GM21619 (cell line): Measurements from ENCODE around the gene LHX5.

Source experiments
- ATAC-seq: cut with Tn5 transposase; IDR thresholded peaks from one replicate; pipeline ENCODE4 v1.9.1; 2021; ENCODE audit not compliant: unreplicated experiment

The LHX5 gene

DNA sequence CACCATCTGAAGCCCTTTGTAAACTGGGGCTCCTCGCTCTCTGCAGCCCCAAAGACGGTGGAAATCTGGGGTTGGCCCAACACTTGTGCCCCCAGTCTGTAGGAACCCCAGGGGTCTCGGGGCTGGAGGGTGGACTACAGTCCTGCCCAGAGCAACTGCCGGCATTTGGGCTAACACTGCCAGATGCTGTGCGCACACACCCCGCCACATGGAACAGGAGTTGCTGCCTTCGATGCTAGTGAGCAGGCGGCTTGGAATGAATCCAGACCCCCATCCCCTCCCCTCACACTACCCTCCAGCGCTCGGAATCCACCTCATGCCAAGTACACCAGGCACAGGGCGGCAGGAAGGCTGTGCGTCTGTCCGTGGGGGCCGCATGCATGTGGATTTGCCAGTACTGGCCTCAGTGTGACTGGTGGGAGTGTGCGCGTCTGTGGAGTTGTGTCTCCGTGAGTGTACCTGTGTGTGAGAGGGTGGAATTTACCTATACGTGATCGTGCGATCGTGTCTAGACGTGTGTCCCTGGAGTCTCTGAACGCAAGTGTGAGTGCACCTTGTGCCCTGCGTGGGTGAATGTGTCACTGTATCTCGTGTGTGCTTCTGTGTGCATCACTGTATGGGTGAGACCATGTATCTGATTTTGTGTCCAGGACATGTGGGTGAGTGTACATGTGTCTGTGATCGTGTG is 5.1 kb downstream of the LHX5 start:
- no peak for ATAC-seq

DNA sequence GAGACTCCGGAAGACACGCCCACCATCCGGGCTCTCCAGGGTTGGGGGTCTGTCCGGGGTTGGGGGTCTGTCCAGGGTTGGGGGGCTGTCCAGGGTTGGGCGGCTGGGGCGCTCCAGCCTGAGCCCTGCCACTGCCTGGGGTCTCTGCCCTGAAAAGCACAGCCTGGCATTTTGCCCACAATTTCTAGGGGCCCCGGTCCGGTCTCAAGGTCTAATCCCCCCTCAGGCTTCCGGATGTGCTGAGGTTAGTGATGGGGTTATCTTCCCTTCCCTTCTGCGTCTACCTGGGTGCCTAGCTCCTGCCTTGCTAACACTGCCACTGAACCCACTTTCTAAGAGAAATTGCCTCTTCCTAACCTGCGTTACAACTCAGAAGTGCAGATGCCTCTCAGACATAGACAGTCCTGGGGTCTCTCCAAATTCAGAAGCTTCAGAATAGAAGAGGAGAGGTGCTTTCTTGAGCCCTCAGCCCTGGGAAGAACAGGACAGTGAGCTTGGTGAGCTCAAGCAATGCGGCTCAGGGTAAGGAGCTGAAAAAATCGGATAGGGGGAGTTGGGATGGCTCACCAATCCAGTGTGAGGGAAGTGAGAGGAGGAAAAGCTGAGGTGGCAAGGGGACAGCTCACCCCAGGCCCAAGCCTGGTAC is 5.7 kb downstream of the LHX5 start:
- no peak for ATAC-seq

DNA sequence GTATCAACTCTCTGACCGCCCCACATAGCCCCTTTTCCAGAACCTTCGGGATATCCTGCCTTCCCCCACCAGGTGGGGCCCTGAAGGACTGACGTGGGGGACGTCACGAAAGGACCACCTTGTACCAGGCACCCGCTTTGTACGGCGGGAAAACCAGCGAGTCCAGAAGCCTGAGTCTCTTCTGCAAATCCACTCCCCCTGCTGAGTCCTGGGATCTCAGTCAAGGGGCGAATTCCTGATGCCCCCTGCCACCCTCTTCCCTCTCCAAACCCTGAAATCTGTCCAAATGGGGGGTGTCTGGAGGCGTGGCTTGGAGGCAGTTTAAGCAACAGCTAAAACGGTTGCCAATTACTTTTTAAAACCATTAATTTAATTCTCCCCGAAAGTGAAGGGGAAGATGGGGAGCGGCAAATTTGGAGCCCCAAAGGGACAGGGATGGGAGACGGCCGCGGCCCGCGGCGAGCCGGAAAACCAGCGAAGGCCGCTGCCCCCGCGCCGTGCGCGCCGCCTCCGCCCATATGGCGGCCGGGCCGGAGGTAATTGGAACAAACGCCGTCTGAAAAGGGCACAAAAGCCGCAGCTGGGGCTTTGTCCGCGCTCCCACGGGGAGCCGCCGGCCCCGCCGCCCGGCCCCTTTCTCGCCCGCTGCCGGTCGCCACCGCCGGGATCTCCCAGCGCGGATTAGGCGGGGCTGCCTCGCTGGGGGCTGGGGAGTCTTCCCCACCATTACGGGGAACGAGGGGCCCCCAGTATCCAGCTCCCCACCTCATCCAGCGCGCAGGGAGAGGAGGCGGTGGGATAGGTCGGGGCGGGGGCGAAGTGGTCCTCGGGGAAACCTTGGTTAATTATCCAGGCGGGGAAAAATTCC is 6.6 kb downstream of the LHX5 start:
- no peak for ATAC-seq

DNA sequence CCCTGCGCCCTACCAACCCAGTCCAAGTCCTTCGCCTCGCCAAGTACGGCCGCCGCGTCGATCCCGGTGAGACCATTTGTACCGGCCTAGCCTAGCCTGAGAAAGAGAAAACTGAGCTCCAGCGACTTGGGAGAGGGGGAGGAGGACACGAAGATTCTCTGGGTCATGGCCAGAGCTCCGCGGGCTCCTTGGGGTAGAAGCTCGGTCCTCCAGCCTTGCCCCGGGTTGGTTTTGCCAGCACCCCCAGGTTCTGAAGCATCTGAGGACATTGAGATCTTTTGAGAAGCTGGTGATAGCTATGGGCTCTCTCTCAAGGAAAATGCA is 7.3 kb downstream of the LHX5 start:
- no peak for ATAC-seq

DNA sequence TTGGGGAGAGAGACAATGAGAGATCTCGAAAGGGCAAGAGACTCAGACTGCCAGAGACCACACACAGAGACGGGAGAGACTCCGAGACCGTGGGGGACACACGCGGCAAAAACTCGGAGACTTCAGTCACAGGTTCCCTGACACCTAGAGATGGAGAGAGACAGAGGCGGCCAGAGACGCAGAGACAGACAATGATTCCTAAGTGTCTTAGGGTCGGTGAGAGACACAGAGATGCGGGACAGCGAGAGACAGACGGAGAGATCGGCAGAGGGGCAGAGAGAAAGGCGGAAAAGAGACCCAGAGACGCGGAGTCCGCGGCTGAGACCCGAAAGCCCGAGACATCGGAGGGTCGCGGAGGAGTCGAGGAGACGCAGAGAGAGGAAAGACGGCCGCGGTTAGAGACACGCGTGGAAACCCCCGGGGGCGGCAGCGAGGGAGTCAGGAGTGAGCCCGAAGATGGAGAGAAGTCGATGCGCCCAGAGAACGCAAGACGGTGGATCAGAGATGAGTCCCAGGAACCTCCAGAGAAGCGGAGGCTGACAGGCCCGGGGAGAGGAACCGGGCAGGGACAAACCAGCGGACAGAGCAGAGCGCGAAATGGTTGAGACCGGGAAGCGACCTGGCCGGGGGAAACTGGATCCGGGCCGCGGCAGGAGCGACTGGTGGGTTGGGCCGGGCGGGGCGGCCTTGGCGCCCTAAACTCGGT is 7.8 kb downstream of the LHX5 start:
- no peak for ATAC-seq

DNA sequence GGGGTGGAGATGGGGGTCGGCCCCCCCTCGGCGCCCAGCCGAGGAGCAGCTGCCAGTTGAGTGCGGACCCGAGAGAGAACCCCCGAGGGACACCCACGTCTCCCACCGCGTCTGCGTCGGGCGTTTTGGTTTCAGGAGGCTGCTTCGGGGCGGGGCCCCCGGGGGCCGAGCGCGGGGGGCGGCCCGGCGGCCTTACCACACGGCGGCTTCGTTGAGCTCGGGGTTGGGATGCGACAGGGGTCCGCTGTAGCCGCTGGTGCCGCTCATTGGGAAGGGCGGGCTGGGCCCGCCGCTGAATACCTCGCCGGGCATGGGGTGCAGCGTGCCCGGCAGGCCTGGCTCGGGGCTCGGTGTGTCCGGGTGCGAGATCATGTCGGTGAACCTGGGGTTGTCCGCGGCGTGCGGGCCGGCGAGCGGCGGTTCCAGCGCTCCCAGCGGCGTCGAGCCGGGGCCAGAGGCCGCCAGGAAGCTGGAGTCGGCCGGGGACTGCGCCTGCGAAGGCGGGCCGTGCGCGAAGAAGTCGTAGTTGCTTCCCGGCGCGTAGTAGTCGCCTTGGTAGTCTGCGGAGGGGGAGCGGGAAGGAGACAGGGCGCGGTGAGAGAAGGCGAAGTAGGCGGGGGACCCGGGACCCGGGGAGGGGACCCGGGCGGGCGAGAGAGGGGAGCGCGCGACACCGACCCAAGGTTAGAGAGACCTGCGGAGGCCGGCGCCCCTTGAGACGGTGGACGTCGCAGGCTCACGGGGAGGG is 8.5 kb downstream of the LHX5 start:
- no peak for ATAC-seq

DNA sequence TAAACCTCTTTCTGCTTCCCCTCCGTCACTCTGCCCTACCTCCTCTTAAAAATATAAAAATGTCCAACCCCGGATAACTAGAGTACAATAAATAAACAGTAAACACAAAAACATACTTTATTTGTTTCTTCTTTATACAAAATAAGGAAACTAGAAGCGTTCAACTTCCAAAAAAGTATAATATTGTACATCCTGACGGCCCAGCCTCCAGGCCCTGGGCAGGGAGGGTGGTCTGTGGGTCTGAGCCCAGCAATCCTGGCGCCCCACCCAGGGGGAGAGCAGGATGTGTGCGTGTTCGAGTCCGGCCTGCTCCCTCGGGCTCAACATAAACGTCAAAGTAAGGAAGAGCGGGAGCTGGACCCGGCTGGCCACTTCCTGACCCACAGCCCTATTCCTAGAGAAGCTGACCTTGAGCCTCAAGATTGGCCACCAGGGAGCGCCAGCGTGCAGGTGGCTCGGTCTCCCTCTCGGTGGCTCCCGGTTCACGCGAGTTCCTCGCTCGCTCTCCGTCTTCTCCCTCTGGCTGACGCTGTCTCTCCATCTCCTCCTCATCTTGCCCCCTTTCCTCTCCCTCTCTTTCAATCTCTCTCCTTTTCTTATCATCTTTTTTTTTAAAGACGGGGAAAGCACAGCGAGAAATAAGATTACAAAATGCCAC is 9.4 kb downstream of the LHX5 start:
- no peak for ATAC-seq

DNA sequence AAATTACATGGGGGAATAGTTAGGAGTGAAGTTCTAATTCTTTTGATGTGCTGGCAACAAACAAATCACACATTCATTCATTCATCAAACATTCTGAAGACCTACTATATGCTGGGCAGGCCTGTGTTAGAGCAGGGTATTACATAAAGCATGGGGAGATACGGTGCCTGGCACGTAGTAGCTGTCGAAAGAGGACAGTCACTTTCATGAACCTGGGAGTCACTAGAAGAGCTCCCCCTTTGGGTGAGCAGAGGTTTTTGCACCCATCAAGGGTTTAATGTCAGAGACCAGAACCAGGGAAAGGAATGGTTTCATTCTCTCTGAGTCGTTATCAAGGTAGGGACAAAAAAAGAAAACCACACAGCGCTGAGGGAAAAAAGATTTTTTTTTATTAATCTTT is 10.0 kb downstream of the LHX5 start:
- ATAC-seq: no peak

DNA sequence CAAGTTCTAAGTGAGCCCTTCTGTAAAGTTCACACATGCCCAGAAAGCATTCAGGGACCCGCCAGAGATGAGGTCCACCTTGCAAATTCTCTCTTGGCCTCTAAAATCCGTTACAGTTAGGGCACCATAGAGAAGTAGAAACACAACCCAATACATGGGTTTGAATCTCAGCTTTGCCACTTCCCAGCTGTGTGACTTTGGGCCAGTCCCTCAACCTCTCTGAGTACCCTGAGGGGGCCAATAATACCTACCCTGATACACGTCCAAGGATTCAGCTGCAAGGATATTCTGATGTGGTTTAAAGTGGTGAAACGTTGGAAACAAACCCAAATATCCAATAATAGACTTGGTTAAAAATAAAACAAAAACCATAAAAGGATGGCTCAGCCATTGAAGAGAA is 11.7 kb downstream of the LHX5 start:
- ATAC-seq: no peak

DNA sequence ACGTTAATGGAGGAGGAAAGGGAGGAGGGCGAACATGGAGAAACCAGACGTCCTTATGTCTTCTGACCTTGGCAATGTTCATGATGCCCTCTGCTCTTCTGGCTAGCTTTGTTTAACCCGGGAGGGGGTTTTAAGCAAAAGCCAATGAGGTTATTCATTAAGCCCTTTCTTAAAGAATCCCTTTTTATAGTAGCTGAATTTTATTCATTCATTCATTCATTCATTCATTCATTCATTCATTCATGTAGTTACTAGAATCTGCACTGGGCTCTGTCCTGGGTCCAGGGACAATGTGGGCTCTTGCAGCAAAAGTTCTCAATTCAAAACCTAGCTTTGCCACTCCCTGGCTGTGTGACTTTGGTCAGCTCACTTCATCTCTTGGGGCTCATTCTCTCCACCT is 14.0 kb downstream of the LHX5 start:
- no peak for ATAC-seq

DNA sequence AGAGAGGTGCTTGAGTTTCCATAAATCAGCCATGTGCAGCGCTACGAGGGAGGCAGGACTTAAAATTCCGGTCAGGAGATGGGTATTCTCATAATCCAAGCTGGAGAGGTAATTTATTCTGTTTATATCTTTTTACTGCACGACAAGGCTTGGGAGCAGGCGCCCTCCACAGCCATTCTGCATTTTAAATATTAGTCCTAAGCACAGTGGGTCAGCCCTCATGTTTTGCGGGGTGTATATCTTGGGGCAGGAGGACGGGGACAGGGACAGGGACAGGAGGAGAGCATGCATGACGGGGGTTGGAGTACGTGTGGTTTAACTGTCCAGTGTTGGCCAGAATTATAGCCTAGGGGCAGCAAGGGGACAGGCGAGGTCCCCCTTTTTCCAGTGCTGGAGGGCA is 14.5 kb downstream of the LHX5 start:
- no peak for ATAC-seq

DNA sequence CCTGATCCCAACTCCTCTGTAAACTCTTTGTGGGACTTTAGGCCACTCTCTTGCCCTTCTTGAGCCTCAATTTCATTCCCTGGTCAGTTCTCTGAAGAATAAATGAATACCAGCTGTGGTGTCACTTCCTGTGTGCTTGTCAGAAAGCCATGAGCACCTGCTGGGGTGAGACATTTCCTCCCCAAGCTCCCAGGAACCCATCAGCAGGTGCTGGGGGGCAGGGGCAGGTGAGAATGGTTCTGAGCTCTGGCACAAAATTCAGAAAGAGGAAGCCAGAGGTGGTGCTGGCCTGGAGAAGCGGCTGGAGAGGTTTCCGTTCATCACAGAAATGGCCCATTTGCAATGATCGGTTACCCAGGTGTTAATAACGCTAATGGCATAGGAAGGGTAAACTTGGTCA is 14.9 kb downstream of the LHX5 start:
- no peak for ATAC-seq

DNA sequence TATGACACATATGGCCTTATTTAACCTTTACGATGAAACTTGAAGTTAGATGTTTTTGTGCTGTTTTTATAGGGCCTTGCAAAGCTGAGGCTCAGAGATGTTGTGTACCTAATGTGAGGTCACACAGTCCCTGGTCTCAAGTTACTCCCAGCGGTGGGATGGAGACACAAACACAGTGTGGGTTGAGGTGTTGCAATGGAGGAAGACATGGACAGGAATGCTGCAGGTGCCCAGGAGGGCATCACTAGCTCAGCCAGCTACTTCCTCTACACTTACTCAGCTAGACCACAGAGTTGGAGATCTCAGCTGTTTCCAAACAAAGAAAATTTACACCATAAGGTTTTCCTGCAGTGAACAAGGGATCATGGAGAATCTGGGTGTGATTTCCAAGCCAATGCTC is 15.5 kb downstream of the LHX5 start:
- no peak for ATAC-seq

DNA sequence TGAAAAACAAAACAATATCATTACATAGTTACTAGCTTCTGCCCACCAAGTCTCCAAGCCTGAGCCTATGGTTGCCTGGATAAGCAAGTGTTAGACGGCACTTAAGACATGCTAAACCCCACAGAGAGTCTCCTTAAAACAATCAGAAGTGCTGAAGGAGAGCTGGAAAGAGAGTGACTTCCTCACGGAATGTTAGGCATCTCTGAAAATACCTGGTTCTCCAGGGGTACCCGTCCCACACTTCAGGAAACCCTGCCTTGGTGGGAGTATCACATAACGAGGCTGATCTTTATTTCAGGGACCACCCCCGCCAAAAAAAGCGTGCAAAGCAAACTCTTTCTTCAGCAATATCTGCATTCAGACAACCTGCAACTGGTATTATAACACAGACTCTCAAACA is 18.3 kb downstream of the LHX5 start:
- no peak for ATAC-seq

DNA sequence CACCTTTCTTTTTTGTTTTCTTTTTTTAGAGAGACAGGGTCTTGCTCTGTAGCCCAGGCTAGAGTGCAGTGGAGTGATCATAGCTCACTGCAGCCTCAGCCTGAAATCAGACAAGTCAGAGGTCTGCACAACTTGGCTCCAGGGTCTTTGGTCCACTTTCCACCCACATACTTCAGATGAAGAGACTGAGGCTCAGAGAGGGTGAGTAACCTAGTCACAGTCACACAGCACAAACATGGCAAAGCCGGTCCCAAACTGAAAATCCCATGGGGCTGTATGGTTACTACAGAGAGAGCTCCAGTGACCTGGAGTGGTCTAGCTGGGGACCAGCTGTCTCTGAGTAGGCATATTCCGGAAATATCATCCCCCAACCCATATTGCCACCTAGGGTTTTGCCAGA is 19.2 kb downstream of the LHX5 start:
- no peak for ATAC-seq

DNA sequence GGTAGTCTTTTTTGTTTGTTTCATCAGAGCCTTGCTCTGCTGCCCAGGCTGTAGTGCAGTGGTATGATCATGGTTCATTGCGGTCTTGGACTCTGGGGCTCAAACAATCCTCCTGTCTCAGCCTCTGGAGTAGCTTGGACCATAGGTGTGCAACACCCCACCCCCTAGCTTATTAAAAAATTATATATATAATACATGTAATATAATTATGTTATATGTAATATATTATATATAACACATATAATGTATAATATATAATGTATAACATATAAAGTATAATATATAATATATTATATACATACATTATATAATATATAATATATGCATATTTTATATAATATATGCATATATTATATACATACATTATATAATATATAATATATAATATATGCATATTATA is 21.8 kb downstream of the LHX5 start:
- ATAC-seq: no peak

DNA sequence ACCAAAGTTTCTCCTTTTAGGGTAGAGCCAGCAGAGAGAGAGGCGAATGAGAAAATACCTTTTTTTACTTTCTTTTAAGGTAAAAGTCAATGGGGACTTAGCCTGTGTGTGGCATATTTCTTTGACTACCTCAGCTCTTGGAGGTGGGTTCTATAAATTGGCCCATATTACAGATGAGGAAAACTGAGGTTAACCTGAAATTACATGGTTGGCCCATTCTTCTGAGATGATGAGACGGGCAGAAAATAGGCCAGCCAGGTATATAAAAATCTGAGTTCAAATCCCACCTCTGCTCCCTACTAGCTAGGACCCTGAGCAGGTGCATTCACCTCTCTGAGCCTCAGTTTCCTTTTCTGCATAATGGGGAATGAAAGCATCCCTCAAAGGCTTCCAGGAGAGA is 22.4 kb downstream of the LHX5 start:
- ATAC-seq: no peak

DNA sequence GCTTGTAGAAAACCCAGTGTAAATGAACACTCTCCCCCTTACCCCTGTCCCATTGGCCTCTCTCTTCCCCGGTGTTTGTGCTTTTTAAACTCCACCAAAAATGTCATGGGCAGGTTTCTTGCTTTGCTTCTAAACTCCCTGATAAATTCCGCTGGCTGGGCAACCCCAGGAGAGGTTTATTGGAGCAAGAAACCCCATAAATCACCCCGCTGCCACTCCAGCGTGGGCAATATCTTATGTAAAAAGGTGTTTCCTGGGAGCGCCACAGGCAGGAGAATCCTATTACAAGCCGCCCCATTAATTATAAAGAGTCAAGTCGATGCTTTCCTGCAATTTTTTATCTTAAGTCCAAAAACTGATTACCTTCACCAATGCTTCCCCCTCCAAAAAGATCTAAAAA is 22.8 kb downstream of the LHX5 start:
- no peak for ATAC-seq

DNA sequence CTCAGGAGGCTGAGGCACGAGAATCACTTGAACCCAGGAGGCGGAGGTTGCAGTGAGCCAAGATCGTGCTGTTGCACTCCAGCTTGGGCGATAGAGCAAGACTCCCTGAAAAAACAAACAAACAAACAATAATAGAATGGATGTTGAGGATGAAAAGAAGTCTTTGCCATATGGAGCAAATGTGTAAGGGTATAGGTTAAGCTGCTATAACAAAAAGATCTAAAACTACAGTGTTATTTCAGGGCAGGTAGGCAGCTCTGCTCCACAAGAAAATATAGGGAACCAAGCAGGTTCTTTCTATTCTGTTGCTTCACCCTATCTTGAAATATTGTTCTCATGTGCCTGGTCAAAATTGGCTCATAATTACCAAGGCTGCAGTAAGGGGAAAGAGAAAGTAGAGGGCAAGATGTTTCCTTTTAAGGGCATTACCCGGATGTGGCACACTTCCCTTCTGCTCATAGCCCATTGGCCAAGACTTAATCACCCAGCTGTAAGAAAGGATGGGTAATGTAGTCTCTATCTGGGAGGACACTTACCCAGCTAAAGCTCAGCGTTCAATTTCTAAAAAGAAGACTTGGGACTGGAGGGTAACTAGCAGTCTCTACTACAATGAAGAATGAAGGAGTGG is 26.0 kb downstream of the LHX5 start:
- peak; percentile 71 for ATAC-seq

DNA sequence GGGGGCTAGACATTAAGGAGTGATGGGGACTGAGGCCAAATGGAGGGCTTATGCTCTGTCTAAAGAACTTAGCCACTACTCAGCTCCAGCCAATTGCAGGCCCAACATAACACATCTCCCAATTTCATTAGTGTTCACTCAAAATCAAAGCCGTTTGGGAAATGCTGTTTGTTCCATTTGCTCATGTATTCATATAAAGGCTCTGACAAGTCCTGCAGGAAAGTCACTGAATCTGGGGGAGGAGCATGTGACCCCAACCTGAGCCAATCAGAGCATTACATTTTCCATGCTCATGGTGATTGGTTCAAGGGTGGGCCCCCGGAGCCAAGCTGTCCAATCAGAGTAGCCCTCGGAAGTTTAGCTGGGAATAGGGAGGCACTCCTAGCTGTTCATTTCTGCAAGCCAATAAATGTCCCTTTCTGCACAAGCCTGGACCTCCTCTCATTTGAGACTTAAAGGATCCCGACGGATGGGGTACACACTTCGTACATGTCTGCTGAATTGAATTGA is 28.6 kb downstream of the LHX5 start:
- no peak for ATAC-seq
